Activated T-helper 1 cell treated with anti-CD3 and anti-CD28 coated beads, Interleukin-12 subunit alpha, Interleukin-12 subunit beta, Interleukin-2, Interleukin-4 antibody, amounts not matched to agents 30 ng/mL and 10 ng/mL and 1 ng/mL, durations not matched to agents 14 hours and 24 hours and 36 hours (primary cell): ENCODE measurements around the gene RAD51C. TPM values are rescaled to one million over a fixed set of nuclear protein-coding genes. Genes with fewer than 3 reads are reported as not detected.
A peak's percentile ranks its signal among the peaks of the same experiment; 100 is the strongest.

Source experiments
- DNase-seq: peaks from one replicate; pipeline ENCODE4 v3.0.0; 2021; ENCODE audit warnings: low spot score
- H3K27ac Mint-ChIP-seq: one replicate; pipeline ENCODE4 v1.8.0; 2021; ENCODE audit warnings: mild to moderate bottlenecking, mixed read lengths
- H3K27me3 Mint-ChIP-seq: one replicate; pipeline ENCODE4 v1.8.0; 2022; ENCODE audit warnings: mild to moderate bottlenecking, moderate library complexity, mixed read lengths; ENCODE audit not compliant: insufficient read depth
- H3K36me3 Mint-ChIP-seq: one replicate; pipeline ENCODE4 v1.8.0; 2021; ENCODE audit warnings: low read depth, mixed read lengths
- H3K4me1 Mint-ChIP-seq: one replicate; pipeline ENCODE4 v1.8.0; 2021; ENCODE audit warnings: low read depth, mixed read lengths
- H3K4me3 Mint-ChIP-seq: one replicate; pipeline ENCODE4 v1.8.0; 2021; ENCODE audit warnings: mild to moderate bottlenecking, moderate library complexity, mixed read lengths
- H3K9me3 Mint-ChIP-seq: one replicate; pipeline ENCODE4 v1.8.0; 2021; ENCODE audit warnings: mixed read lengths
- intact Hi-C: fragments of 100-400 bp; cut with micrococcal nuclease; formaldehyde crosslinking; loops from one replicate; pipeline ENCODE4 v1.15.1; 2024
- total RNA-seq: library from RNA; stranded (reverse); gene quantifications from 2 replicates; pipeline ENCODE4 v1.2.3, GENCODE V29; 2022

The RAD51C gene
- total RNA-seq, 1 donor from 2014 or later: 91.2 TPM

GRCh38 chr17:58691701-58692238 is 632 bp upstream of the RAD51C start, which contains the start of gene TEX14:
TEX14 (minus strand) TSS chr17:58692045; CDS start chr17:58652001, 40,044 bp downstream.
- Mint-ChIP-seq H3K27ac (peak within 1 kb of the TSS; percentile 98), H3K27me3 (no peaks in the 10 kb centered on the region), H3K9me3 (no peaks in the 10 kb centered on the region), H3K4me1 (peaks cover 31% of the 10 kb centered on the region), H3K36me3 (peaks cover 12% of the 10 kb centered on the region), H3K4me3 (peak within 1 kb of the TSS; percentile 97)
- no peak for DNase-seq
- intact Hi-C loops: loop anchor here (1.0 to 10.0 kb wide), 4 partner anchors 32 to 357 kb away; no protein-coding TSS in a partner anchor

GRCh38 chr17:58693208-58693607 is 806 bp downstream of the RAD51C start:
- H3K9me3 Mint-ChIP-seq: no peaks in the 10 kb centered on the region
- intact Hi-C loops: loop anchor here (1.0 to 10.0 kb wide), 2 partner anchors 10 to 358 kb away; no protein-coding TSS in a partner anchor
- peak overlapping the region; percentile 98 for H3K27ac Mint-ChIP-seq
- peaks cover 12% of the 10 kb centered on the region for H3K36me3 Mint-ChIP-seq
- no peak for DNase-seq
- peak overlapping the region; percentile 97 for H3K4me3 Mint-ChIP-seq
- no peaks in the 10 kb centered on the region for H3K27me3 Mint-ChIP-seq
- H3K4me1 Mint-ChIP-seq: peaks cover 31% of the 10 kb centered on the region

- intact Hi-C loops: loop anchor here (1.0 to 10.0 kb wide), 2 partner anchors 10 to 359 kb away; no protein-coding TSS in a partner anchor
- peaks cover 31% of the 10 kb centered on the region for H3K4me1 Mint-ChIP-seq
- no peaks in the 10 kb centered on the region for H3K27me3 Mint-ChIP-seq
- peak overlapping the region; percentile 98 for H3K27ac Mint-ChIP-seq
- no peak for DNase-seq
- no peaks in the 10 kb centered on the region for H3K9me3 Mint-ChIP-seq
- peak overlapping the region; percentile 97 for H3K4me3 Mint-ChIP-seq
- H3K36me3 Mint-ChIP-seq: peaks cover 12% of the 10 kb centered on the region
These were observed 1.3 kb downstream of the RAD51C start for GRCh38 chr17:58693751-58694150.

GRCh38 chr17:58694302-58694701 is 1.9 kb downstream of the RAD51C start:
- Mint-ChIP-seq H3K4me3 (peak overlapping the region; percentile 75), H3K27ac (no peak overlapping the region), H3K4me1 (peaks cover 31% of the 10 kb centered on the region), H3K9me3 (no peaks in the 10 kb centered on the region), H3K36me3 (peaks cover 15% of the 10 kb centered on the region), H3K27me3 (no peaks in the 10 kb centered on the region)
- intact Hi-C loops: loop anchor here (10.0 kb wide), 1 partner anchor 360 kb away; no protein-coding TSS in a partner anchor
- no peak for DNase-seq

- H3K4me3 Mint-ChIP-seq: peak overlapping the region; percentile 75
- no peak for DNase-seq
- intact Hi-C loops: loop anchor here (10.0 kb wide), 1 partner anchor 360 kb away; no protein-coding TSS in a partner anchor
- H3K36me3 Mint-ChIP-seq: peaks cover 19% of the 10 kb centered on the region
- H3K9me3 Mint-ChIP-seq: no peaks in the 10 kb centered on the region
- H3K27ac Mint-ChIP-seq: no peak overlapping the region
- H3K4me1 Mint-ChIP-seq: peaks cover 31% of the 10 kb centered on the region
- no peaks in the 10 kb centered on the region for H3K27me3 Mint-ChIP-seq
These were observed 2.4 kb downstream of the RAD51C start for GRCh38 chr17:58694826-58695225.

GRCh38 chr17:58699771-58700170 is 7.4 kb downstream of the RAD51C start:
- Mint-ChIP-seq H3K9me3 (no peaks in the 10 kb centered on the region), H3K4me3 (no peak overlapping the region), H3K36me3 (peaks cover 25% of the 10 kb centered on the region), H3K27me3 (no peaks in the 10 kb centered on the region), H3K27ac (no peak overlapping the region), H3K4me1 (peaks cover 31% of the 10 kb centered on the region)
- no peak for DNase-seq
- intact Hi-C loops: loop anchor here (10.0 kb wide), 1 partner anchor 365 kb away; no protein-coding TSS in a partner anchor

- H3K4me1 Mint-ChIP-seq: peaks cover 39% of the 10 kb centered on the region
- peak; percentile 38 for DNase-seq
- no peaks in the 10 kb centered on the region for H3K9me3 Mint-ChIP-seq
- intact Hi-C loops: loop anchor here (1.0 to 2.0 kb wide), 3 partner anchors 43 to 299 kb away; no protein-coding TSS in a partner anchor
- peaks cover 33% of the 10 kb centered on the region for H3K36me3 Mint-ChIP-seq
- no peak overlapping the region for H3K4me3 Mint-ChIP-seq
- H3K27me3 Mint-ChIP-seq: no peaks in the 10 kb centered on the region
- peak overlapping the region; percentile 89 for H3K27ac Mint-ChIP-seq
These were observed 9.7 kb downstream of the RAD51C start for GRCh38 chr17:58702045-58702476.

GRCh38 chr17:58702708-58703107 is 10.3 kb downstream of the RAD51C start:
- Mint-ChIP-seq H3K27me3 (no peaks in the 10 kb centered on the region), H3K4me1 (peaks cover 44% of the 10 kb centered on the region), H3K4me3 (no peak overlapping the region), H3K36me3 (peaks cover 36% of the 10 kb centered on the region), H3K27ac (peak overlapping the region; percentile 89), H3K9me3 (no peaks in the 10 kb centered on the region)
- no peak for DNase-seq
- intact Hi-C loops: loop anchor here (1.0 to 2.0 kb wide), 4 partner anchors 9 to 298 kb away; no protein-coding TSS in a partner anchor

GRCh38 chr17:58703137-58703915 is 10.9 kb downstream of the RAD51C start:
- intact Hi-C loops: loop anchor here (1.0 to 2.0 kb wide), 3 partner anchors 10 to 297 kb away; no protein-coding TSS in a partner anchor
- no peaks in the 10 kb centered on the region for H3K9me3 Mint-ChIP-seq
- peaks cover 48% of the 10 kb centered on the region for H3K4me1 Mint-ChIP-seq
- H3K27me3 Mint-ChIP-seq: no peaks in the 10 kb centered on the region
- H3K27ac Mint-ChIP-seq: peak overlapping the region; percentile 89
- peaks cover 40% of the 10 kb centered on the region for H3K36me3 Mint-ChIP-seq
- H3K4me3 Mint-ChIP-seq: no peak overlapping the region
- no peak for DNase-seq

GRCh38 chr17:58703916-58704286 is 11.5 kb downstream of the RAD51C start:
- Mint-ChIP-seq H3K36me3 (peaks cover 40% of the 10 kb centered on the region), H3K4me1 (peaks cover 48% of the 10 kb centered on the region), H3K4me3 (no peak overlapping the region), H3K9me3 (no peaks in the 10 kb centered on the region), H3K27ac (no peak overlapping the region), H3K27me3 (no peaks in the 10 kb centered on the region)
- intact Hi-C loops: loop anchor here (1.0 to 2.0 kb wide), 3 partner anchors 11 to 297 kb away; no protein-coding TSS in a partner anchor
- no peak for DNase-seq

- Mint-ChIP-seq H3K27me3 (no peaks in the 10 kb centered on the region), H3K9me3 (no peaks in the 10 kb centered on the region), H3K36me3 (peaks cover 43% of the 10 kb centered on the region), H3K27ac (peak overlapping the region; percentile 73), H3K4me1 (peaks cover 48% of the 10 kb centered on the region), H3K4me3 (peak overlapping the region; percentile 54)
- intact Hi-C loops: loop anchor here (1.0 to 5.0 kb wide), 2 partner anchors 119 to 295 kb away; no protein-coding TSS in a partner anchor
- no peak for DNase-seq
These were observed 14.1 kb downstream of the RAD51C start for GRCh38 chr17:58706351-58707140.

GRCh38 chr17:58710948-58711552 is 18.6 kb downstream of the RAD51C start:
- intact Hi-C loops: loop anchor here (1.0 kb wide), 1 partner anchor 294 kb away; no protein-coding TSS in a partner anchor
- Mint-ChIP-seq H3K4me1 (peaks cover 18% of the 10 kb centered on the region), H3K27me3 (no peaks in the 10 kb centered on the region), H3K9me3 (no peaks in the 10 kb centered on the region), H3K27ac (no peak overlapping the region), H3K36me3 (peaks cover 32% of the 10 kb centered on the region), H3K4me3 (no peak overlapping the region)
- no peak for DNase-seq
